Lower leg skin (tissue), 3 donors: ENCODE measurements around the gene JAKMIP2.

Source experiments
- POLR2A ChIP-seq, 2 donors: fragments of 450-650 bp; IDR thresholded peaks; one replicate each; pipeline ENCODE4 v1.6.1; 2016 to 2017; ENCODE audit warnings: antibody characterized with exemption in 2 of 2, mild to moderate bottlenecking in 1 of 2, moderate library complexity in 1 of 2
- TF ChIP-seq, protein P1 (sequence below), 3 donors: fragments of 450-650 bp; IDR thresholded peaks; one replicate each; pipeline ENCODE4 v1.5.1; 2016; ENCODE audit warnings: antibody characterized with exemption in 3 of 3, mild to moderate bottlenecking in 3 of 3, moderate library complexity in 2 of 3

DNA sequence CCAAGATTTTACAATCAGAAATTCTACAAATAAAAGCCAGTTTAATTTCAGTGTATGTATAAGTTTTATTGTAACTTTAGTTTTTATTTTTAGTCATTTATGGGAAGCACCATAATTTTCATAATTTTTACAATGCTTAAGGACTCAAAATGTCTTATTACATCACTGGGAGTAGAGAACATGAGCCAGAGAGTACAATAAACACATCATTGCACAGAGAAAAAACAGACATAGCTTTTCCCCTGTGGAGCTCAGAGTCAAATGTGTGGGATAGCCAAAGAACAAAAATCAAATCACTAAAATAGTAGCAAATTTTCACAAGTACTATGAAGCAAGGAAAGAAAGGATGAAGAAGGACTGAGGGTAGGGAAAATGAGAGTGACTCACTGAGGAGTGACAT is 5.5 kb upstream of the JAKMIP2 start:
- TF ChIP-seq, protein P1, sequence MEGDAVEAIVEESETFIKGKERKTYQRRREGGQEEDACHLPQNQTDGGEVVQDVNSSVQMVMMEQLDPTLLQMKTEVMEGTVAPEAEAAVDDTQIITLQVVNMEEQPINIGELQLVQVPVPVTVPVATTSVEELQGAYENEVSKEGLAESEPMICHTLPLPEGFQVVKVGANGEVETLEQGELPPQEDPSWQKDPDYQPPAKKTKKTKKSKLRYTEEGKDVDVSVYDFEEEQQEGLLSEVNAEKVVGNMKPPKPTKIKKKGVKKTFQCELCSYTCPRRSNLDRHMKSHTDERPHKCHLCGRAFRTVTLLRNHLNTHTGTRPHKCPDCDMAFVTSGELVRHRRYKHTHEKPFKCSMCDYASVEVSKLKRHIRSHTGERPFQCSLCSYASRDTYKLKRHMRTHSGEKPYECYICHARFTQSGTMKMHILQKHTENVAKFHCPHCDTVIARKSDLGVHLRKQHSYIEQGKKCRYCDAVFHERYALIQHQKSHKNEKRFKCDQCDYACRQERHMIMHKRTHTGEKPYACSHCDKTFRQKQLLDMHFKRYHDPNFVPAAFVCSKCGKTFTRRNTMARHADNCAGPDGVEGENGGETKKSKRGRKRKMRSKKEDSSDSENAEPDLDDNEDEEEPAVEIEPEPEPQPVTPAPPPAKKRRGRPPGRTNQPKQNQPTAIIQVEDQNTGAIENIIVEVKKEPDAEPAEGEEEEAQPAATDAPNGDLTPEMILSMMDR (IDR thresholded peaks at IDR 0.05) = no peak
- TF ChIP-seq POLR2A (IDR thresholded peaks at IDR 0.05) = no peak
